ENCODE results near the gene TNFRSF19. TPM values are rescaled to one million over a fixed set of nuclear protein-coding genes. Genes with fewer than 3 reads are reported as not detected.

Gene TNFRSF19
- 19.6 TPM for total RNA-seq

GRCh38 chr13:23570099-23570920 lies at the start of gene TNFRSF19:
TNFRSF19 (plus strand) TSS chr13:23570412; CDS start chr13:23590184, 19,772 bp downstream.

Other genes with a start within 250 kb of the TNFRSF19 start
- 142 TPM for gene SACS, start 136.7 kb upstream of the TNFRSF19 start, total RNA-seq